ENCODE measurements around the gene CCL11.

DNA sequence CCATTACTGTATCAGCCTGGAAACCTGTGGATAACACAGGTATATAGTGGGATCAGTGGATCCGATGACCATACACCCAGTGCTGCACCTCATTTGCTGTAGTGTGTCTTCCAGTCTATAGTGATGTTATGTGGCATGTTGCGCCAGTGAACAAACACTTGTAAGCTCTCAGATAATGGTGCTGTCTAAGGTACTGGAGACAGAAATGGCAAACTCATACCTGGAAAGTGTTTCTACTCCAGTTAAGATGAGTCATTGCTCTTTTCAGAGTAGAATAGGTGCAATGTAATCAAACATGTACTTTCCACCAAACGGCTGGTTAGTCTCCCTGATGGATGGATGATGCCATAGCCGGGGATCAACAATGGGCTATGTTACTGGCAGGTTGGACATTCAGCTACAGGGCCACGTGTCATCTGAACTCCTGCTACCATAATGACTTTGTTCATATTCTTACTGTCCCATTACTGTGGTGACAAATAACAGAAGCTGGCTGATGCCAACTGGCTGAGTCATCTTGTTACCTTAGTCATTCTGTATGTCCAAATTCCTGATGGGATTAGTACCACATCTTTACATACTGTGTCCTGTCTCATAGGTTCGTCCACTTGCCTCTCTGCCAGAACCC is 6.3 kb downstream of the CCL11 start:
- no peak for TF ChIP-seq POLR2A (IDR thresholded peaks at IDR 0.05)
- TF ChIP-seq POLR2AphosphoS5 (IDR thresholded peaks at IDR 0.05) = no peak
